NCI-H187 treated with DMSO at 0.1 percent for 48 hours (cell line): Measurements from ENCODE around the gene MAD1L1.
A peak's percentile ranks its signal among the peaks of the same experiment; 100 is the strongest.

Source experiments
- DNase-seq: peaks from one replicate; lab custom pipeline; 2025; lab: John Stamatoyannopoulos, UW

The MAD1L1 gene

DNA sequence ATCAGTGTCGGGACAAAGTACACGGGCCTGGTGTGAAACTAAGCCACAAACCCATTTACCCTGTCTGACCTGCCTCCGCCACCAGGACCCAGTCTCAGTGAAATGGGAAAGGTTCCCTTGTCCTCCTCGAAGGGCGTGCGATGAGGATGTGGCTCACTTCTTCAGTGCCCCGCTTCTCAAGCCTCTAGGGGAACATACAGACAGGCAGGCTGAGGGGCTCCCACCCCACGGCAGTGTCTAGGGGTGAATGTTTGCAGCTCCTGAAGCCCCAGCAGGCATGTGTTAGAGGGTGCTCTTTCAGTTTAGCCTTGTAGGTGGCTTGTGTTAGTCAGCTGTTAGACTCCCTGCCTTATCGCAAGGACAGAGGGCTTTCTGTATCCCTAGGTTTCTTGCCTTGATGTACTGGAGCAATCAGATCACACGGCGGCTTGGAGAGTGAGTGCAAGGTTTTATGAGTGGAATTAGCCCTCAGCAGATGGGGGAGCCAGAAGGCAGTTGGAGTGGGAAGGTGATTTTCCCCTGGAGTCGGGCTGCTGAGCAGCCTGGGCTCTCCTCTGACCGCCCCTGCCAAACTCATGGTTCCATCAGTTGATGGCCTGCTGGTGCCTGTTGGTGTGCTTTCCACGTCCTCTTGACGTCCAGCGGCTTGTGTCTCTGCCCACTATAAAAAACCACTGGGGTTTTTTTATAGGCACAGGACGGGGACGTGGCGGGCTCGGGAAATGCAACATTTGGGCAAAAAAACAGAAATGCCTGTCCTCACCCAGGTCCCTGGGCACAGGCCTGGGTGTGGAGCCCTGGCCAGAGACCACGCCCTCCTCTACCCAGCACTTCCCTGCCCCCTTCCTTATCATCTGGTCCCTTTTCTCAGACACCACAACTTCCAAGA lies 10.0 kb upstream of the MAD1L1 start:
- no peak for DNase-seq

- DNase-seq = no peak
Observed at GRCh38 chr7:2241580-2242540, 9.1 kb upstream of the MAD1L1 start, which contains the start of the genes MRM2 and NUDT1. MRM2 (minus strand) TSS chr7:2242205; CDS start chr7:2242169, 36 bp downstream. NUDT1 (plus strand) TSS chr7:2242226; CDS start chr7:2244575, 2,349 bp downstream.

DNA sequence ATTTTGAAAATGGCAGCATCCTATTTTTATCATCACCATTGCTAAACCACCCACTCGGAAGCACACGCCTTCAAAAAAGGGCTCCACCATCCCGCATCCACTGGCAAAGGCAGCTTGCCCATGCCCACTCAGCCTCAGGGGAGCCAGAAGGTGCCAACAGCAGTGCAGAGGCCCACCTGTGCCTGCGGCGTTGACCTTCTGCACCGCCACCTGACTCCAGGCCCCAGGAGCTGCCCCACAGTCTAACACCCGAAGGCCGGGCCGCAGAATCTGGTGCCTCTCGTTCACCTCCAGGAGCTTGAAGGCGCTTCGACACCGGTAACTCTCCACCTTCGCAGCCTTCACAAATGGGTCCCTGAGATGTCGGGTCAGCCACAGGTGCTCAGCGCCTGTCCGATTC lies 6.5 kb upstream of the MAD1L1 start:
- no peak for DNase-seq

DNA sequence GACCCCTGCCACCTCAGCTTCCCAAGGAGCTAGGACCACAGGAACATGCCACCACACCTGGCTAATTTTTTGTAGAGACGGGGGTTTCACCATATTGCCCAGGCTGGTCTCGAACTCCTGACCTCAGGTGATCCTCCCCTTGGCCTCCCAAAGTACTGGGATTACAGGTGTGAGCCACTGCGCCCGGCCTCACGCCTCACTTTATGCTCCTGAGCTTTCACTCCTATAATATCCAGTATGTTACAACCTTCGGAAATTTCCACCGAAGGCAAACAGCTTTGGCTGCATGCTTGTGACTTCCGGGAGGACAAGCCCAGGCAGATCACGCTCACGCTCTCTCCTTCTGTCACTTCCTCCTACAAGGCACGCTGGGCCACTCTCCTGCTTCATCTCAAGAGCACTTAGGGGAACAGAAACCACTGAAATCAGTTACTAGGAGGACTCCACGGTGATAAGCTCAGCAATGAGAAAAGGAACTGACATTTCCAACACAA lies 4.4 kb upstream of the MAD1L1 start:
- peak; percentile 77 for DNase-seq

GRCh38 chr7:2233926-2234325 lies 1.2 kb upstream of the MAD1L1 start:
- DNase-seq = no peak

DNA sequence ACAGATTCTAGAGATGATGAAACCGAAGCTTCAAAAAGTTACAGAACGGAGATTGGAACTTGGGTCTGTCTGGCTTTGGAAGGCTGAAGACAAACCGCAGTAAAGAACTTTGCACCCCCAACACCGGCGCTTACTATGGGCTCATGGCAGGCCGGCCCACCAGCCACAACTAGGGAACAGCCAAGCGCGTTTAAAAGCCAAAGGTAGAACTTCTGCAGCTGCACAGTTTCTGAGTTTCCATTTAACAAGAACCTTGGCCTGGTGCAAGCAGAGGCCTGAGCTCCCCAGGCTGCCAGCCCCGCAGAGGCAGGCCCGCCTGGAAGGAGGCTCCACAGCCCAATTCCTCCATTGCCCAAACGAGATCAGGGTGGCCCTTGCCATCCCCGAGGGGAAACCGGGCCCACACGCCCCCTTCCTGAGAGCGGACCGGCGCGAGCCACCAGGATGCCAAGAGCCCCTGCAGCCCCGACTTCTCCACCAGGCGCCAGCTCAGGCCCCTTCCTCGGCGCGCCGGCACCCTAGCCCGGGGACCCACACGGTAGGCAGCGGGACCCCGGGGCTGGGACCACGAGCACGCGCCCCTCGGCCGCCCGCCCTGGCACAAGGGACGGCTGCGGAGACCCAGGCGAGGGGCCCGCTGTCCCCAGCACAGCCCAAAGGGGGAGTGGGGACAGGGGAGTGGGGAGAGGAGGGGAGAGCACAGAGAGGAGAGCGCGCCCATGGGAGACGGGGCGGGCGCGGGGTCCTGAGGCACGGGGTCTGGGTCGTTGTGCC lies 566 bp downstream of the MAD1L1 start:
- no peak for DNase-seq

DNA sequence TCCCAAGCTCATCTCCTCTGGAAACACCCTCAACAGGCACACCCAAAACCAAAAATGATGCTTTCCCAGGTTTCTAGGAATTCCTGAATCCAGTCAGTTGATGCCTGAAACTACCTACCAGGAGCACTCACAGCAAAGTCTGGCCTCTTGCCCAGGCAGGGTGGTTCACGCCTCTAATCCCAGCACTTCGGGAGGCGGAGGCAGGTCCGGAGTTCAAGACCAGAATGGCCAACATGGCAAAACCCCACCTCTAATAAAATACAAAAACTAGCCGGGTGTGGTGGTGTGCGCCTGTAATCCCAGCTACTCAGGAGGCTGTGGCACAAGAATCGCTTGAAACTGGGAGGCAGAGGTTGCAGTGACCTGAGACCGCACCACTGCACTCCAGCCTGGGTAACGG lies 1.9 kb downstream of the MAD1L1 start:
- no peak for DNase-seq

DNA sequence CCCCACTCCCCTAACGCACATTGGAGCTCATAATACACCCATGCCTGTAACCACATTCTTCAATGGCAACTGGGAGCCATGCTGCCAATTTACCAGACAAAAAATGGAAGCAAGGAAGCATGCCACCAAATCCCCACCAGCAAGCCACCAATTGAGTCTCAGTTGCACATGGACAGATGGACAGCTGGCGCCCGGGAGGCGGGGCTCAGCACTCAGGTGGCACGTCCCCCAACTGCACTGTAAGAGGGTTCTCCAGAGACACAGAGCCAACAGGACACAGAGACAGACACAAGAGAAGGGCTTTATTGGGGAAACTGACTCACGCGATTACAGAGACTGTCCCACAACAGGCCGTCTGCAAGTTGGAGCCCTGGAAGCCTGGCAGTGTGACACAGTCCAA lies 2.5 kb downstream of the MAD1L1 start:
- DNase-seq = no peak

DNA sequence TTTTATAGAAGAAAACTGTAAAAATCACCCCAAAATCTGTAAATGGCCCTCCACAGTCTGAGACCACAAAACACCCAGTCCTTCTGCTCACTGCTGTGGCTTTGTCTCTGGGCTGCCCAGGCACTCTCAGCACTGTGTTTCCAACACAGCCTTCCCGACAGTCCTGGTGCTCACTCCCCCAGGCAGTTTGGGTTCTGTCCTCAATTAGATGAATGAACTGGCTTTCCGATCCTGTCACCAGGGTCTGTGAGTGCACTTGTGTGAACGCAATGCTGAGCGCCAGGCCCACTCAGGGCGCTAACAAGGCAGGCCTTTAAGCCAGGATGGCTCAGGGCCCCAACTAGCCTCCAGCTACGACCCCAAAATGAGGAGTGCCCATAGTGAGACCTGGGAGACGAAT lies 3.3 kb downstream of the MAD1L1 start:
- no peak for DNase-seq

DNA sequence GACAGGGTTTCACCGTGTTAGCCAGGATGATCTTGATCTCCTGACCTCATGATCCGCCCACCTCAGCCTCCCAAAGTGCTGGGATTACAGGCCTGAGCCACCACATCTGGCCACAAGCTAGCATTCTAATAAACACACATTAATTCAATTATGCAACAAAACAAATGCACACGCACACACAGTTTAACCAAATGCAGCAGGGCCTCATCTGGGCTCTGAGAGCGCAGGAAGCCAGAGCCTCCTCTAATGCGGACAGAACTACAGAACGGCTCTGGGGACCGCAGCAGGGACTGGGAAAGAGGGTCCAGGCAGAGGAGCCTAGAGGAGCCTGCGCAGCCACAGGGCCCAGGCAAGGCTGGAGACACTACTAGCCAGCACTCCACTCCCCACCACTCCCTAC lies 3.8 kb downstream of the MAD1L1 start:
- no peak for DNase-seq

DNA sequence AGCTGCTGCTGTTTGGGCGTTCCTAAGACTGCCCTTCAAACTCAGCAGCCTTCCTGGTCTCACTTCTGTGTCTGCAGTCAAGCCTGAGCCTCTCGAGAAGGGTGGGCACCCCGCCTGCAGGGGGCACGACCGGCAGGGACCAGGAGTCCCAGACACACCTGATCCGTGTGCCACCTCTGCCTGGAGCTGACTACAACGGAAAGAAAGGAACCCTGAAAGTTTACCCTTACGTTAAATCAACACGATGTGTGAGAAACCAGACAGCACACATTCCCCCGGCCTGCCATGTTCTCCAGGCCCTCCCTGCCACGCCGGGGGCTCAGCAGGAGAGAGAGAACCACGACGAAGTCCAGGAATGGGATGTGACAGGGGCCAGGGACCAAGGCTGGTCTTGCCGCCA lies 5.0 kb downstream of the MAD1L1 start:
- DNase-seq = no peak

GRCh38 chr7:2225830-2226229 lies 6.9 kb downstream of the MAD1L1 start:
- no peak for DNase-seq

GRCh38 chr7:2225336-2225735 lies 7.4 kb downstream of the MAD1L1 start:
- DNase-seq = no peak

DNA sequence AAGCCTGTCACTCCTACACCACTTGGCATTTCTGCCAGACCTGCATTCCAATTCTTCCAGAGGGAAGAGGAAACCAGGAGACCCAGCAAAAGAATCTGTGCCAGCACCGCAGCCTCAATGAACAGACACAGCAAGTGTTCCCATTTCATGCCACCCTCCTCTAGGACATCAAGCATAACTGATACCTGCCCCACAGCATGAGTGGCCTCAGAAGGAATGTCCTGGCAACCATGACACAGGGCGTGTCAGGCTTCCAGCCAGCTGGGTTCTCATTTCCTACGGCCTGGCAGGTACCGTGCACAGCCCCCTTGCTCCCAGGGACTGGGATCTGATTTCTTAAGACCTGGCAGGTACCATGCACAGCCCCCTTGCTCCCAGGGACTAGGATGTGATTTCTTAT lies 7.8 kb downstream of the MAD1L1 start:
- DNase-seq = no peak

DNA sequence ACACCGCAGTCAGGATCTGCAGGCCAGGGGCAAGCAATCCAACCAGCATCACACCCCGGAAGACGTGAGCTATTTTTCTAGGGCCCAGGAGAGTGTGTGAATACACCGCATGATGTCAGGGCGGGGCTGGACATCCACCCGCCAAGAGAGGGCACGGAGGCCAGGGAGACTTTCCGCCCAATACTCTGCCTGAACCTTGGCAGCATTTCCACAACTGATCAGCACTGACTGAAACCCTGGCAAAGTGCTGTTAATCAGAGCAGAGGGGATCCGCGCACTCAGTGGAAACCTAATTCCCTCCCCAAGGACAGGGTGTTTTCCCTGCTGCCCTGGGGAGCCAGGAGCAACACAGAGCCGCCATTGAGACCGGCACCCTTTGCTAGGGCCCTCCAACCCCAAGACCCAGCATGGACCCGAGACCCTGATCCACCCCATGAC lies 8.2 kb downstream of the MAD1L1 start:
- no peak for DNase-seq

- DNase-seq = no peak
Observed at GRCh38 chr7:2223321-2223720, 9.4 kb downstream of the MAD1L1 start.

GRCh38 chr7:2222516-2222915 lies 10.2 kb downstream of the MAD1L1 start:
- DNase-seq = no peak

DNA sequence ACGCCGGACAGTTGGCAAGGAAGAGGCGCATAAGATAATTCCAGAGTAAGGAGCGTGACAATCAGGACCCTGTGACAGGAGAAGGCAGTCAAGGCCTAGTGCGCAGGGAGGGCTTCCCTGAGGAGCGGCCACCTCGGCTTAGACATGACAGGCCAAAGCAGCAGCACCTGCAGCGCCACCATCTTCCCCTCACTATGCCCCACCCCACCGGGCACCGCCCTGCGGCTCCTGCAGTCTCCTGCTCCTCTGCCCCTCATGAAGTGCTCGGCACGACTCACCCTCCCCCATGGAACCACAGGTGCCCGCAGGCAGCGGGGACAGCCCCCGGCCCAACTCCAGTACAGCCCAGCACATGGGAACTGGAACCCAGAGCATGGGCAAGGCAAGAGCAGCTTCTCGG lies 11.8 kb downstream of the MAD1L1 start:
- no peak for DNase-seq

GRCh38 chr7:2220506-2220905 lies 12.2 kb downstream of the MAD1L1 start:
- DNase-seq = no peak

DNA sequence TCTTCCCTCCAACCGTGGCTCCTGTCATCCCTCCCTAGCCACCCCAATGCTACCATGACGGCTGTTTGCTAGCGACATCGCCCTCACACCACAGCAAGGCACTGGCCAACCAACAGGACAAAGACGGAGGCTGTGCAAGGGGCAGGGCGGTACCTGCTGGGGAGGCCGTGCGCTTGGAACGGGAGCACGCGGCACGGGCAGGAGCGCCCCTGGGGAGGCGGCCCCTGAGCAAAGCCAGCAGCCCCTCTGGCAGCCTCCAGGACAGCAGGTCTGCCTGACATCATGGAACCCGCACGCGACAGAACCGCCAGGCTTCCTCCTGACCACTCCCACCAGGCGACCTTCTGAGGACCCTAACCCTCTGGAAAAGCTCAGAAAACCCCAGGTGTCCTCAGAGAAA lies 12.7 kb downstream of the MAD1L1 start:
- no peak for DNase-seq

DNA sequence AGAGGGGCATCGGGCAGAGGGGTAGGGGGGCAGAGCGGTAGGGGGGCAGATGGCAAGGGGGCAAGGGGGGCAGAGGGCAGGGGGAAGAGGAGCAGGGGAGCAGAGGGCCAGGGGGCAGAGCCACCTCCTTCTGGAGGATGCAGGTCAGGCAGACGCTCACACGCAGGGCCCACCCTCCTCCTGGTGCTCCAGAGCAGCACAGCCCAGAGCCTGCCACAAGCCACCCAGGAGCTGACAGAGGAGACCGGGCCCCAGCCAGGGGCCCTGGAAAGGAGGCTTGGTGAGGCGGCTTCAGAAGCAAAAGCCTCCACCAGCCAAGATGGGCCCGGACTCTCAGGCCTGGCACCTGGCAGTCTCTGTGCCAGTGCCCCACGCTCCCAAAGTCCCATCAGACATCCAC lies 13.1 kb downstream of the MAD1L1 start:
- no peak for DNase-seq

DNA sequence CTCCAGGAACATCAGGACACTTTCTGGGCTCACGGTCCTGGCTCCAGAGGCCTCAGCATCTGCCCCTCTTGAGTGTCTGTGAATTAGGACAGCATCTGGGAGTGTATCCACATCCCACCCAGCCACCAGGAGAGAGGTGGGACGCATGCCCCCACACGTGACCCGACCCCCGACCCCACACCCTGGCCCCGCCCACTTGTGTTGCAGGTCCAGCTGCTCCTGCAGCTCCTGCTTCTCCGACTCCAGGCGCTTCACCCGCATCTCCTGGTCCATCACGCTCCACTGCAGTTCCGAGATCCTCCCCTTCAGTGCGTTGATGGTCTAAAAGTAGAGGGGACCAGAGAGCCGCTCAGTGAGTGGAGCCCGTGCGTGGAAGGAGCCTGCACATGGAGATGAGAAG lies 13.6 kb downstream of the MAD1L1 start:
- DNase-seq = no peak
